WTC11 (cell line): ENCODE measurements around the gene RMND5B. TPM values are rescaled to one million over a fixed set of nuclear protein-coding genes. Genes with fewer than 3 reads are reported as not detected.

Experiments used
- ATAC-seq: fragments of 200-7000 bp; cut with Tn5 transposase; 2 replicates; pipeline ENCODE4 v1.10.0; 2021; ENCODE audit warnings: mild to moderate bottlenecking, moderate library complexity
- CTCF ChIA-PET: fragments of 300-600 bp; sonication (Branson Sonifier 250); formaldehyde crosslinking; loops from one replicate; lab custom pipeline; 2021; ENCODE audit warnings: antibody characterized with exemption; lab: Charles Lee
- POLR2A ChIA-PET: fragments of 350-600 bp; sonication (Branson Sonifier 250); formaldehyde crosslinking; loops from one replicate; lab custom pipeline; 2021; ENCODE audit warnings: antibody characterized with exemption; lab: Charles Lee
- DNase-seq: peaks from one replicate; pipeline ENCODE4 v3.0.0; 2021; ENCODE audit warnings: low spot score
- H3K27ac Mint-ChIP-seq: 2 replicates; pipeline ENCODE4 v1.8.0; 2021; ENCODE audit warnings: mixed read lengths
- H3K27me3 Mint-ChIP-seq: 2 replicates; pipeline ENCODE4 v1.8.0; 2021; ENCODE audit warnings: low read depth, mild to moderate bottlenecking, moderate library complexity, mixed read lengths
- H3K36me3 Mint-ChIP-seq: 2 replicates; pipeline ENCODE4 v1.8.0; 2021; ENCODE audit warnings: mixed read lengths
- H3K4me1 Mint-ChIP-seq: 2 replicates; pipeline ENCODE4 v1.8.0; 2022; ENCODE audit warnings: mixed read lengths
- H3K4me3 Mint-ChIP-seq: 2 replicates; pipeline ENCODE4 v1.8.0; 2021; ENCODE audit warnings: mild to moderate bottlenecking, moderate library complexity, mixed read lengths
- H3K9me3 Mint-ChIP-seq: 2 replicates; pipeline ENCODE4 v1.8.0; 2021; ENCODE audit warnings: mixed read lengths
- ELF4 ChIP-seq: sonication (generic); formaldehyde crosslinking; IDR thresholded peaks from 2 replicates; pipeline ENCODE4 v1.8.1; 2022; ENCODE audit warnings: low read depth, mild to moderate bottlenecking, moderate library complexity, missing genetic modification reagents
- EMX1 ChIP-seq: fragments of 250-450 bp; sonication (Bioruptor Pico); IDR thresholded peaks from 2 replicates; pipeline ENCODE4 v1.8.0; 2021; ENCODE audit warnings: mild to moderate bottlenecking
- ESRRA ChIP-seq: sonication (generic); formaldehyde crosslinking; IDR thresholded peaks from 2 replicates; pipeline ENCODE4 v1.8.1; 2022; ENCODE audit warnings: mild to moderate bottlenecking, missing genetic modification reagents, borderline replicate concordance
- GABPB1 ChIP-seq: sonication (generic); formaldehyde crosslinking; IDR thresholded peaks from 2 replicates; pipeline ENCODE4 v1.8.1; 2023; ENCODE audit warnings: mild to moderate bottlenecking, missing genetic modification reagents
- IRF2 ChIP-seq: sonication (generic); formaldehyde crosslinking; IDR thresholded peaks from 2 replicates; pipeline ENCODE4 v1.8.0; 2022; ENCODE audit warnings: low read depth, missing genetic modification reagents, borderline replicate concordance
- MYBL2 ChIP-seq: sonication (generic); formaldehyde crosslinking; IDR thresholded peaks from 2 replicates; pipeline ENCODE4 v1.8.1; 2023; ENCODE audit warnings: mild to moderate bottlenecking, moderate library complexity, missing genetic modification reagents
- PRRX2 ChIP-seq: fragments of 250-450 bp; sonication (Bioruptor Pico); IDR thresholded peaks from 2 replicates; pipeline ENCODE4 v1.8.0; 2021; ENCODE audit warnings: mild to moderate bottlenecking
- RORB ChIP-seq: fragments of 250-450 bp; sonication (Bioruptor Pico); IDR thresholded peaks from 2 replicates; pipeline ENCODE4 v1.9.0; 2021; ENCODE audit warnings: mild to moderate bottlenecking
- SMAD4 ChIP-seq: sonication (generic); formaldehyde crosslinking; IDR thresholded peaks from 2 replicates; pipeline ENCODE4 v1.8.0; 2022; ENCODE audit warnings: mild to moderate bottlenecking, missing genetic modification reagents
- SP1 ChIP-seq: sonication (generic); formaldehyde crosslinking; conservative IDR thresholded peaks from 2 replicates; pipeline ENCODE4 v1.8.1; 2022; ENCODE audit warnings: missing genetic modification reagents
- TCF7 ChIP-seq: sonication (generic); formaldehyde crosslinking; IDR thresholded peaks from 2 replicates; pipeline ENCODE4 v1.8.0; 2022; ENCODE audit warnings: mild to moderate bottlenecking, low read depth, missing genetic modification reagents, moderate library complexity
- TEAD1 ChIP-seq: sonication (generic); formaldehyde crosslinking; IDR thresholded peaks from 2 replicates; pipeline ENCODE4 v1.8.0; 2022; ENCODE audit warnings: mild to moderate bottlenecking, missing genetic modification reagents
- total RNA-seq: library from RNA; stranded (reverse); gene quantifications from 3 replicates; pipeline ENCODE4 v1.2.3, GENCODE V29; 2021
- TF ChIP-seq, protein P1 (sequence below): sonication (generic); formaldehyde crosslinking; IDR thresholded peaks from 2 replicates; pipeline ENCODE4 v1.8.1; 2023; ENCODE audit warnings: mild to moderate bottlenecking, missing genetic modification reagents
- TF ChIP-seq, protein P2 (sequence below): sonication (generic); formaldehyde crosslinking; IDR thresholded peaks from 2 replicates; pipeline ENCODE4 v1.8.0; 2023; ENCODE audit warnings: mild to moderate bottlenecking, missing genetic modification reagents
- TF ChIP-seq, protein P3 (sequence below): fragments of 250-450 bp; sonication (Bioruptor Pico); IDR thresholded peaks from 2 replicates; pipeline ENCODE4 v1.9.0; 2021; ENCODE audit warnings: mild to moderate bottlenecking
- TF ChIP-seq, protein P4 (sequence below): sonication (generic); formaldehyde crosslinking; IDR thresholded peaks from 2 replicates; pipeline ENCODE4 v1.8.0; 2022; ENCODE audit warnings: mild to moderate bottlenecking, missing genetic modification reagents
- TF ChIP-seq, protein P5 (sequence below): fragments of 250-450 bp; sonication (Bioruptor Pico); IDR thresholded peaks from 2 replicates; pipeline ENCODE4 v1.9.0; 2021; ENCODE audit warnings: mild to moderate bottlenecking
- TF ChIP-seq, protein P6 (sequence below): fragments of 250-450 bp; sonication (Bioruptor Pico); conservative IDR thresholded peaks from 2 replicates; pipeline ENCODE4 v1.9.0; 2021; ENCODE audit warnings: mild to moderate bottlenecking
- TF ChIP-seq, protein P7 (sequence below): fragments of 200-600 bp; IDR thresholded peaks from 2 replicates; pipeline ENCODE4 v1.8.0; 2022; ENCODE audit warnings: antibody characterized with exemption

RMND5B gene
- total RNA-seq, 1 experiment from 2014 or later, result 93.3 TPM

DNA sequence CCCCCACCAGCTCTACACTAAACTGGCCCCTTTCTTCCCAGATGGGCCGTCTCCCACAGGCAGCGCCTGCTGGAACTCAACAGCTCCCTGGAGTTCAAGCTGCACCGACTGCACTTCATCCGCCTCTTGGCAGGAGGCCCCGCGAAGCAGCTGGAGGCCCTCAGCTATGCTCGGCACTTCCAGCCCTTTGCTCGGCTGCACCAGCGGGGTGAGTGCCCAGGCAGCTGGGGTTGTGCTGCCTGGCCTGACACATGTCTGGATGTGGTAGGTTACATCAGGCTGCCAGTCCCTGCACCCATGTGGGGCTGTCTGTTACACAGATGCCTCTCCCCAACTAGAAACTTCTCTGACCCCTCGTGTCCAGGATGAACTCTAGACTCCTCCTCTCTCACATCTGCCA, 13.1 kb downstream of the RMND5B start (continued):
- TF ChIP-seq TEAD1 (CRISPR knock-in tag) (no peak), EMX1 (no peak), IRF2 (CRISPR knock-in tag) (no peak), PRRX2 (CRISPR knock-in tag) (no peak), RORB (CRISPR knock-in tag) (no peak), GABPB1 (CRISPR knock-in tag) (no peak), MYBL2 (no peak)
- TF ChIP-seq, protein P1, sequence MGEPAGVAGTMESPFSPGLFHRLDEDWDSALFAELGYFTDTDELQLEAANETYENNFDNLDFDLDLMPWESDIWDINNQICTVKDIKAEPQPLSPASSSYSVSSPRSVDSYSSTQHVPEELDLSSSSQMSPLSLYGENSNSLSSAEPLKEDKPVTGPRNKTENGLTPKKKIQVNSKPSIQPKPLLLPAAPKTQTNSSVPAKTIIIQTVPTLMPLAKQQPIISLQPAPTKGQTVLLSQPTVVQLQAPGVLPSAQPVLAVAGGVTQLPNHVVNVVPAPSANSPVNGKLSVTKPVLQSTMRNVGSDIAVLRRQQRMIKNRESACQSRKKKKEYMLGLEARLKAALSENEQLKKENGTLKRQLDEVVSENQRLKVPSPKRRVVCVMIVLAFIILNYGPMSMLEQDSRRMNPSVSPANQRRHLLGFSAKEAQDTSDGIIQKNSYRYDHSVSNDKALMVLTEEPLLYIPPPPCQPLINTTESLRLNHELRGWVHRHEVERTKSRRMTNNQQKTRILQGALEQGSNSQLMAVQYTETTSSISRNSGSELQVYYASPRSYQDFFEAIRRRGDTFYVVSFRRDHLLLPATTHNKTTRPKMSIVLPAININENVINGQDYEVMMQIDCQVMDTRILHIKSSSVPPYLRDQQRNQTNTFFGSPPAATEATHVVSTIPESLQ, result no peak
- TF ChIP-seq, protein P2, sequence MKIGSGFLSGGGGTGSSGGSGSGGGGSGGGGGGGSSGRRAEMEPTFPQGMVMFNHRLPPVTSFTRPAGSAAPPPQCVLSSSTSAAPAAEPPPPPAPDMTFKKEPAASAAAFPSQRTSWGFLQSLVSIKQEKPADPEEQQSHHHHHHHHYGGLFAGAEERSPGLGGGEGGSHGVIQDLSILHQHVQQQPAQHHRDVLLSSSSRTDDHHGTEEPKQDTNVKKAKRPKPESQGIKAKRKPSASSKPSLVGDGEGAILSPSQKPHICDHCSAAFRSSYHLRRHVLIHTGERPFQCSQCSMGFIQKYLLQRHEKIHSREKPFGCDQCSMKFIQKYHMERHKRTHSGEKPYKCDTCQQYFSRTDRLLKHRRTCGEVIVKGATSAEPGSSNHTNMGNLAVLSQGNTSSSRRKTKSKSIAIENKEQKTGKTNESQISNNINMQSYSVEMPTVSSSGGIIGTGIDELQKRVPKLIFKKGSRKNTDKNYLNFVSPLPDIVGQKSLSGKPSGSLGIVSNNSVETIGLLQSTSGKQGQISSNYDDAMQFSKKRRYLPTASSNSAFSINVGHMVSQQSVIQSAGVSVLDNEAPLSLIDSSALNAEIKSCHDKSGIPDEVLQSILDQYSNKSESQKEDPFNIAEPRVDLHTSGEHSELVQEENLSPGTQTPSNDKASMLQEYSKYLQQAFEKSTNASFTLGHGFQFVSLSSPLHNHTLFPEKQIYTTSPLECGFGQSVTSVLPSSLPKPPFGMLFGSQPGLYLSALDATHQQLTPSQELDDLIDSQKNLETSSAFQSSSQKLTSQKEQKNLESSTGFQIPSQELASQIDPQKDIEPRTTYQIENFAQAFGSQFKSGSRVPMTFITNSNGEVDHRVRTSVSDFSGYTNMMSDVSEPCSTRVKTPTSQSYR, result no peak
- TF ChIP-seq, protein P3, sequence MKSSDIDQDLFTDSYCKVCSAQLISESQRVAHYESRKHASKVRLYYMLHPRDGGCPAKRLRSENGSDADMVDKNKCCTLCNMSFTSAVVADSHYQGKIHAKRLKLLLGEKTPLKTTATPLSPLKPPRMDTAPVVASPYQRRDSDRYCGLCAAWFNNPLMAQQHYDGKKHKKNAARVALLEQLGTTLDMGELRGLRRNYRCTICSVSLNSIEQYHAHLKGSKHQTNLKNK (CRISPR knock-in tag), result no peak

DNA sequence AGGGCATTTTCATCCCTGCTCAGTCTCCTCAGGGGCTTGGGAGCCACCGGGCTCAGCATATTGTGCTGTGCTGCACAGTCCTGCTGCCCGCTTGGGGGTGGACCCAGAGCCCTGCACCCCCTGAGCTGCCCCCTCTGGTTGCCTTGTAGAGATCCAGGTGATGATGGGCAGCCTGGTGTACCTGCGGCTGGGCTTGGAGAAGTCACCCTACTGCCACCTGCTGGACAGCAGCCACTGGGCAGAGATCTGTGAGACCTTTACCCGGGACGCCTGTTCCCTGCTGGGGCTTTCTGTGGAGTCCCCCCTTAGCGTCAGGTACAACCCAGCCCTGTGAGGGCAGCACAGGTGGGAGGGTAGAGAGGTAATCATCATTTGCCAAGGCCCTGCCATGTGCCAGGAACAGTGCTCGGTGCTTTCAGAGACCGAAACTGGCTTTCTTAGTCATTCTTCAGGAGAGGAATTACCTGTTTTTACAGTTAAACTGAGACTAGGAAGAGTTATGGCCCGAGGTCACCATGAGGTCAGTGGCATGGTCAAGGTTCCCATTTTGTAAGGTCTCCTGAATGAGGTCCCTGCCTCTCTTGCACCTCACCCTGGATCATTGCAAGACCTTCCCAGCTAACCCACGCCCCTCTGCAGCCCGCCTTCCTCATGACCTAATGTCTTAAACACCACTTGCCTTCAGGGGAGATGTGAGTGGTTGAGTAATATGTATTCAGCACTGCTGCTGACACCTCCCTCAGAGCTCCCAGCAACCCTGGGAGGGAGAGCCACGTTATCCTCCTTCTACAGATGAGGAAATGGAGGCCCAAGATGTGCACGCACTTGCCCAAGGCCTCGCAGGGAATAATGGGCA, 15.4 kb downstream of the RMND5B start:
- no peaks in the 10 kb centered on the region for H3K9me3 Mint-ChIP-seq
- ChIA-PET POLR2A (interaction anchor here (0.6 to 1.5 kb wide), 7 partner anchors 11 to 1855 kb away, joined by 3 to 5 read pairs (median 4); partner anchors contain the start of gene HNRNPAB), CTCF (interaction anchor here (0.6 to 7.5 kb wide), 19 partner anchors 10 to 539 kb away, joined by 3 to 111 read pairs (median 5); no protein-coding TSS in a partner anchor)
- peak overlapping the region; percentile 94 for H3K27ac Mint-ChIP-seq
- H3K36me3 Mint-ChIP-seq, result peaks cover 85% of the 10 kb centered on the region
- DNase-seq (peak; percentile 92), ATAC-seq (peak; percentile 86)
- no peak overlapping the region for H3K4me3 Mint-ChIP-seq
- peaks cover 5% of the 10 kb centered on the region for H3K4me1 Mint-ChIP-seq
- TF ChIP-seq, protein P3 (CRISPR knock-in tag), result no peak
- TF ChIP-seq, protein P4, sequence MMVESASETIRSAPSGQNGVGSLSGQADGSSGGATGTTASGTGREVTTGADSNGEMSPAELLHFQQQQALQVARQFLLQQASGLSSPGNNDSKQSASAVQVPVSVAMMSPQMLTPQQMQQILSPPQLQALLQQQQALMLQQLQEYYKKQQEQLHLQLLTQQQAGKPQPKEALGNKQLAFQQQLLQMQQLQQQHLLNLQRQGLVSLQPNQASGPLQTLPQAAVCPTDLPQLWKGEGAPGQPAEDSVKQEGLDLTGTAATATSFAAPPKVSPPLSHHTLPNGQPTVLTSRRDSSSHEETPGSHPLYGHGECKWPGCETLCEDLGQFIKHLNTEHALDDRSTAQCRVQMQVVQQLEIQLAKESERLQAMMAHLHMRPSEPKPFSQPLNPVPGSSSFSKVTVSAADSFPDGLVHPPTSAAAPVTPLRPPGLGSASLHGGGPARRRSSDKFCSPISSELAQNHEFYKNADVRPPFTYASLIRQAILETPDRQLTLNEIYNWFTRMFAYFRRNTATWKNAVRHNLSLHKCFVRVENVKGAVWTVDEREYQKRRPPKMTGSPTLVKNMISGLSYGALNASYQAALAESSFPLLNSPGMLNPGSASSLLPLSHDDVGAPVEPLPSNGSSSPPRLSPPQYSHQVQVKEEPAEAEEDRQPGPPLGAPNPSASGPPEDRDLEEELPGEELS (CRISPR knock-in tag), result no peak
- TF ChIP-seq, protein P5, sequence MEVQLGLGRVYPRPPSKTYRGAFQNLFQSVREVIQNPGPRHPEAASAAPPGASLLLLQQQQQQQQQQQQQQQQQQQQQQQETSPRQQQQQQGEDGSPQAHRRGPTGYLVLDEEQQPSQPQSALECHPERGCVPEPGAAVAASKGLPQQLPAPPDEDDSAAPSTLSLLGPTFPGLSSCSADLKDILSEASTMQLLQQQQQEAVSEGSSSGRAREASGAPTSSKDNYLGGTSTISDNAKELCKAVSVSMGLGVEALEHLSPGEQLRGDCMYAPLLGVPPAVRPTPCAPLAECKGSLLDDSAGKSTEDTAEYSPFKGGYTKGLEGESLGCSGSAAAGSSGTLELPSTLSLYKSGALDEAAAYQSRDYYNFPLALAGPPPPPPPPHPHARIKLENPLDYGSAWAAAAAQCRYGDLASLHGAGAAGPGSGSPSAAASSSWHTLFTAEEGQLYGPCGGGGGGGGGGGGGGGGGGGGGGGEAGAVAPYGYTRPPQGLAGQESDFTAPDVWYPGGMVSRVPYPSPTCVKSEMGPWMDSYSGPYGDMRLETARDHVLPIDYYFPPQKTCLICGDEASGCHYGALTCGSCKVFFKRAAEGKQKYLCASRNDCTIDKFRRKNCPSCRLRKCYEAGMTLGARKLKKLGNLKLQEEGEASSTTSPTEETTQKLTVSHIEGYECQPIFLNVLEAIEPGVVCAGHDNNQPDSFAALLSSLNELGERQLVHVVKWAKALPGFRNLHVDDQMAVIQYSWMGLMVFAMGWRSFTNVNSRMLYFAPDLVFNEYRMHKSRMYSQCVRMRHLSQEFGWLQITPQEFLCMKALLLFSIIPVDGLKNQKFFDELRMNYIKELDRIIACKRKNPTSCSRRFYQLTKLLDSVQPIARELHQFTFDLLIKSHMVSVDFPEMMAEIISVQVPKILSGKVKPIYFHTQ (CRISPR knock-in tag), result 0 out of 2 replicates have a peak, but pooled peaks have one; percentile 30
- TF ChIP-seq SMAD4 (CRISPR knock-in tag) (no peak), SP1 (CRISPR knock-in tag) (0 out of 2 replicates have a peak, but pooled peaks have one; percentile 33), ELF4 (no peak), ESRRA (CRISPR knock-in tag) (no peak), TCF7 (CRISPR knock-in tag) (no peak)
- TF ChIP-seq, protein P6, sequence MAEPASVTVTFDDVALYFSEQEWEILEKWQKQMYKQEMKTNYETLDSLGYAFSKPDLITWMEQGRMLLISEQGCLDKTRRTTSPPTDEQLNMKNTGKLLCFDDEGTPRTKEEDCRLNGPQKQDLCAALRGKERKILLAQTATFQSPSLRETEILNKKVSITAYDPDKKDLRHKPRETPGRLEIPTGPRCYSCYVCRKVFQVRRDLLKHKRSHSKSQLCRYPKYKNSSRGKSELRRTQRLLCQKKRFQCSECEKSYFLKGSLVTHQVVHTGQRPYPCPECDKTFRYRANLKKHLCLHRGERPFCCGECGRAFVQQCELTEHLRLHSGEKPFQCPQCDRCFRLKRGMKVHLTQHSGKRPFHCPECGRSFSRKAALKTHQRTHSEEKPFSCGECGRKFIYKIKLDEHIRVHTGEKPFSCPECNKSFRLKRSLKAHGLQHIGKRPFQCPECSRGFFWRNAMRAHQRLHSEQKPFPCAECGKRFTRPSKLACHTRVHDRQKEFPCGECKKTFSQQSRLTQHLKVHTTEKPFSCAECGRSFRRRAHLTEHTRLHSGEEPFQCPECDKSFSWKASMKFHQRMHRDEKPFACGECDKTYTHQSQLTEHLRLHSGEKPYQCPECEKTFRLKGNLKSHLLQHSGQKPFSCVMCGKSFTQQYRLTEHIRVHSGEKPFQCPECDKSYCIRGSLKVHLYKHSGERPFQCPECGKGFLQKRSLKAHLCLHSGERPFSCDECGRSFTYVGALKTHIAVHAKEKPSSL, result no peak
- TF ChIP-seq, protein P7, sequence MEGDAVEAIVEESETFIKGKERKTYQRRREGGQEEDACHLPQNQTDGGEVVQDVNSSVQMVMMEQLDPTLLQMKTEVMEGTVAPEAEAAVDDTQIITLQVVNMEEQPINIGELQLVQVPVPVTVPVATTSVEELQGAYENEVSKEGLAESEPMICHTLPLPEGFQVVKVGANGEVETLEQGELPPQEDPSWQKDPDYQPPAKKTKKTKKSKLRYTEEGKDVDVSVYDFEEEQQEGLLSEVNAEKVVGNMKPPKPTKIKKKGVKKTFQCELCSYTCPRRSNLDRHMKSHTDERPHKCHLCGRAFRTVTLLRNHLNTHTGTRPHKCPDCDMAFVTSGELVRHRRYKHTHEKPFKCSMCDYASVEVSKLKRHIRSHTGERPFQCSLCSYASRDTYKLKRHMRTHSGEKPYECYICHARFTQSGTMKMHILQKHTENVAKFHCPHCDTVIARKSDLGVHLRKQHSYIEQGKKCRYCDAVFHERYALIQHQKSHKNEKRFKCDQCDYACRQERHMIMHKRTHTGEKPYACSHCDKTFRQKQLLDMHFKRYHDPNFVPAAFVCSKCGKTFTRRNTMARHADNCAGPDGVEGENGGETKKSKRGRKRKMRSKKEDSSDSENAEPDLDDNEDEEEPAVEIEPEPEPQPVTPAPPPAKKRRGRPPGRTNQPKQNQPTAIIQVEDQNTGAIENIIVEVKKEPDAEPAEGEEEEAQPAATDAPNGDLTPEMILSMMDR, result peak; percentile 64
- TF ChIP-seq, all 79 proteins: peak for 3
- H3K27me3 Mint-ChIP-seq, result no peaks in the 10 kb centered on the region
